ENCODE data around the gene MTCL1. TPM values are rescaled to one million over a fixed set of nuclear protein-coding genes. Genes with fewer than 3 reads are reported as not detected.

Gene MTCL1
- total RNA-seq, 2 donors from 2014 or later, result 4.3 to 4.7 TPM

- intact Hi-C loops (cut with DNase I), result no loop called here
- ATAC-seq (no peak), DNase-seq (peak; percentile 52)
These were observed 1.6 kb downstream of the MTCL1 start for GRCh38 chr18:8706791-8707555.

DNA sequence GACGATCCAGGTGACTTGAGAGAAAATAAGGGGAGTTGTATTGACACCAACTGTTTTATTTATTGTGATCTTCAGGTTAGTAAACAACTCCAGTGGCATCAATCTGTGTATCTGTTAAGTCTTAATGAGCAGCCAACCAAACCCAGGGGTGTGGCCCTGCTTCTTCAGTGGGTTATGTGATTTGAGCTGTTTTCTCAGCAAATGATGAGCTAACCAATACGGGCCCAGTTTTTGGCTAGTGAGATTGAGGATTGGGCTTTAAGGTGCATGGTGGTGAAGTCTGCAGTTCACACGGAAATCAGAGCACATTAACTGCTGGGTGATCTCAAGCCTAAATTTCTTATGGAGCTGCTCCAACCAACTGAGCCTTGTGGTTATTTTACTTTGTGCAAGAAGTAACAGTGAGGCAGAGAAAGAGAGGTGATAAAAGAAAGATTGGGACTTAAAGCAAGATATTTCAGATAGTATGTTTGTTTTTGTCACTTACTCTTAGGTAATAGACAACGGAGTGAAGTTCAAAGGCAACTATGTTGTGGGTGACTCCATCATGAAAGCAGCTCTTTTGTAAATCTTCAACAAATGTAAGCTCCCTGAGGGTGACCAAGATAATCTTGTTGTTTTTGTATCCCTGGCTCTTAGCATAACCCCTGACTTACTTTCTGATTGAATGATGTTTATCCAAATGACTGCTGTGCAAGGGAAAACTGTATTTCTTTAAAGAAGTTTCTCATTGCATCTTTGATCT is 2.4 kb downstream of the MTCL1 start:
- intact Hi-C loops (cut with DNase I), result no loop called here
- ATAC-seq (no peak), DNase-seq (no peak)

DNA sequence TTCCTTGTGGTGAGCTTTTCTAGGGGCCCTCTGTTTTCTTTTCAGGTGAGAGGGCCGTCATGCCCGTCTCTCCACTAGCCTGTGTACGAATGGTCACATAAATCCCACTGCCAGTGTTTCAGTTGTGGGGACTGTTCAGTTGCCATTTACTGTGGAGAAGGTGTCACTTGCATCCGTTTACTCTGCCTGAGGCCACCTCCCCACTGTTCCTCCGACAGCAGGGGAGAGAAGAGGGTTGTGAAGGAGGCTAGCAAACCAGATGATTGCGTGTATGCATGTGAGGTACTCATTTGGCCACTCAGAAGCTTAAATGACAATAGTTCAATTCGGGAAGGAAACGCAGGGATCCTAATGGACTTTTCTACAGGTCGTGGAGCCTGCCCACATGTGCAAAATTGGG is 3.3 kb downstream of the MTCL1 start:
- ATAC-seq, result no peak
- no peak for DNase-seq
- intact Hi-C loops (cut with DNase I), result no loop called here

DNA sequence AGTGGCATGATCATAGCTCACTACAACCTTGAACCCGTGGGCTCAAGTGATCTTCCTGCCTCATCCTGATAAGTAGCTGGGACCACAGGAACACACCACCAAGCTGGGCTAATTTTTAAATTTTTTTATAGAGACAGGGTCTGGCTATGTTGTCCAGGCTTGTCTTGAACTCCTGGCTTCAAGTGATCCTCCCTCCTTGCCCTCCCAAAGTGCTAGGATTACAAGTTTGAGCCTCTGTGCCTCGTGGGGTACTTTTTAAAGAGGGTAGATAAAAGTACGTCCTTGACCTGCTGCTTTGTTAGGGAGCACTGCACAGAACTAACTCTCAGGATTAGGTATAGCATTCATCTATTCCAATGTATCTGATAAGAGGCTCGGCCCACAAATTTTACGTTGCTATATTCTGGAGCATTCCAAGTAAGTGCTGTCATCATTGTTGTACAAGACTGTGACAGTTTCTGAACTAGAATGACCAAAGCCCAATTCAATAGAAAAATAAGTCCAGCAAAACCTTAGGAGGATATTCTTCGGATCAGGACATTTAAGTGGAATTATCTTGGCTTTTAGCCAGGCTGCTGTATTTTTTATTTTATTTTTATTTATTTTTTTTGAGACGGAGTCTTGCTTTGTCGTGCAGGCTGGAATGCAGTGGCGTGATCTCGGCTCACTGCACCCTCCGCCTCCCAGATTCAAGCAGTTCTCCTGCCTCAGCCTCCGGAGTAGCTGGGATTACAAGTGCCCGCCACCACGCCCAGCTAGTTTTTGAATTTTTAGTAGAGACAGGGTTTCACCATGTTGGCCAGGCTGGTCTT is 4.1 kb downstream of the MTCL1 start:
- DNase-seq (no peak), ATAC-seq (no peak)
- intact Hi-C loops (cut with DNase I), result no loop called here

GRCh38 chr18:8711736-8712135 is 6.4 kb downstream of the MTCL1 start:
- intact Hi-C loops (cut with DNase I), result no loop called here
- no peak for ATAC-seq
- no peak for DNase-seq

DNA sequence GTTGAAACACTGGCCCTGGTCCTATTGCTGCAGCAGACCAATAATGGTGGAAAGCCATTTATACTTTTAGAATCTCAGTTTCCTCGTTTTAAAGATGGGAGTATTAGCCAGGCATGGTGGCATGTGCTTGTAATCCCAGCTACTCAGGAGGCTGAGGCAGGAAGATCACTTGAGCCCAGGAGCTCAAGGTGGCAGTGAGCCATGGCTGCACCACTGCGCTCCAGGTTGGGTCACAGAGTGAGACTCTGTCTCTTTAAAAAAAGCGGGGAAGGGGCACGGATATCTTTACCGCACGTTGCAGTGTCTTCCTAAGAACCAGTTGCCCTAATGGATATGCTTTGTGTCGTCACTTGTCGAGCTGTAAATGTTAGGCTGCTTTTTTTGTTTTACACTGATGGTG is 8.3 kb downstream of the MTCL1 start:
- no peak for ATAC-seq
- intact Hi-C loops (cut with DNase I), result no loop called here
- DNase-seq, result no peak

DNA sequence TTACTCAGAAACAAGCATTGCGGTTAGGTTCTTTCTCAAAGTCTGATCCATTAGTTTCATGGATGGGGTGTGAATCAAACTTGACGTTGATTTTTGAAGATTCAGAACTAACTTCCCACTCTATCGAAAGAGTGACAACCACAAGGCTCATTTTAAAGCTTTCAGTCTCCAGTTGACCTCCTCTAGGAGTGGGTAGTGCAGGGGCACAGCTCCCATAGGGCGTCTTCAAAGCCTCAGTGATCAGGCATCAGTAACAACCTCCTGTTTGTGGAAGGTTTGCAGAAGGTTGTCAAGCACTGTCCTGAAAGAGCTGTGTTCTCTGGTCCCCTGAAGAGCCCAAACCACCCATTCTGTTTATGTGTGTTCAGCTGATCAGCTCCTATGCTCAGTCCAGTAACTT is 10.2 kb downstream of the MTCL1 start:
- no peak for ATAC-seq
- no peak for DNase-seq
- intact Hi-C loops (cut with DNase I), result no loop called here

DNA sequence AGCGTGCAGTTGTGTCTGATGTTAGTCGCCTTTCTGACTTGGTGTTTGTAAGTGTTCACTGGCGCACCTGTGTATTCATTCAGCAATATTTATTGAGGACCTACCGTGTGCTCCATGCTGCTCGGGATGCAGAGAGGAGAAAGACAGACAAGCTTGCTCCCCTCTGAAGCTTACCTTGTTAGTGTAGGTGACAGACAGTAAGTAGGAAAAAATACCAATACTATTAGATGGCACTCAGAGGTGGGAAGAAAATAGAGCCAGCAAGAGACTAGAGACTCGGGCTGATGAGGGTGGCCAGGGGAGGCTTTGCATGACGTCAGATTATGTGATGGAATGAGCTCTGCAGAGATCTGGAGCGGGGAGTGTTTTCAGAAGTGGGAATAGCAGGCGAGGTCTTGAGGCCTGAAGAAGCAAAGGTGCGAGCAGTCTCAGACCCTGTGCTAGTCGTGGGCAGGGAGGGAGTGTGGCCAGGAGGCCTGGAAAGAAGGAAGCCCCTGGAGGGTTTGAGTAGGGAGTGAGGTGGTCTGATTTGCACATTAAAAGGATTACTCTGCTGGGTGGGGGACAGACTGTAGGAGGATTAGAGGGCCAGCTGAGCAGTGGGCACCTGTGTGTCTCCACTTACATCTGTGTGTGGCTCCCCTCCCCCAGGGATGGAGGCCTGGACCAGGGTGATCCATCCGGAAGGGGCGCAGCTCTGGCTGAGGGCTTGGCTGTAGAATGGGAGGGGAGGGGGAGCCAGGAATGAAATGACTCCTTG is 11.8 kb downstream of the MTCL1 start:
- ATAC-seq (no peak), DNase-seq (no peak)
- intact Hi-C loops (cut with DNase I), result no loop called here

- intact Hi-C loops (cut with DNase I), result no loop called here
- ATAC-seq, result no peak
- DNase-seq, result no peak
These were observed 13.1 kb downstream of the MTCL1 start for GRCh38 chr18:8718401-8718913.

- intact Hi-C loops (cut with DNase I), result no loop called here
- no peak for DNase-seq
- no peak for ATAC-seq
These were observed 13.8 kb downstream of the MTCL1 start for GRCh38 chr18:8719192-8719591.

DNA sequence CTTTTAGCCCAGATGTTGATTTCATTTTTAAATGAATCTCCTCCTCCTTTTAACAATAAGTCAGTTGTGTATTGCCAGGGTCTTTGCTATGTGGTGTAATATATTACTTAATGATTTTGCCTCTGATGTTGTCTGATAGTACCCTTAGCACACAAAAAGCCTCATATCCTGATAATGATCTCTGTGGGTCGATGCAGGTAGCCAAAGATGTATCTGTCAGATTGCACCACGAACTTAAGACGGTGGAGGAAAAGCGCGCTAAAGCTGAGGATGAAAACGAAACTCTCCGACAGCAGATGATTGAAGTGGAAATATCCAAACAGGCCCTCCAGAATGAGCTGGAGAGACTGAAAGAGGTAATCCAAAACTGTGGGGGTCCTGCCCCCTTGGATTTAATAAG is 14.8 kb downstream of the MTCL1 start:
- no peak for DNase-seq
- intact Hi-C loops (cut with DNase I), result no loop called here
- no peak for ATAC-seq

GRCh38 chr18:8721094-8721669 is 15.8 kb downstream of the MTCL1 start:
- no peak for ATAC-seq
- DNase-seq, result no peak
- intact Hi-C loops (cut with DNase I), result no loop called here

DNA sequence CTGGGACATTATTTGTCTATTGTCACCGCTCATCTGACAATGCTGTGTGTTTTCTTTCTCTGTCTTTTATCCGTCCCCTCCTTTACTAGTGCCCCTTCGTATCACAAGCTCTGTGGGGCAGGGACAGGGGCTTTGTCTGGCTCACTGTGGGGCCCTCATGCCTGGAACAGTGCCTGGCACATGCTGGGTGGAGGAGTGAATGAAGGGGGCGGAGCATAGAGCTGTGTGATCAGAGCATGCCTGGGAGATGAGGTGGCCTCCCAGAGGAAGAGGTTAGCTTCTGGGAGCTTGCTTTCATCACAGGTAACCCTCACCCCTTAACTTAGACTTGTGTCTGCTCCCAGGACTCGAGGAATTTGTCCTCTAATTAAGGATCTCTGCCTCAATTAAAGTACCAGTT is 16.4 kb downstream of the MTCL1 start:
- intact Hi-C loops (cut with DNase I), result no loop called here
- no peak for DNase-seq
- ATAC-seq, result peak in 1 of 2 donors; percentile 37

GRCh38 chr18:8722946-8723820 is 17.8 kb downstream of the MTCL1 start:
- no peak for ATAC-seq

DNA sequence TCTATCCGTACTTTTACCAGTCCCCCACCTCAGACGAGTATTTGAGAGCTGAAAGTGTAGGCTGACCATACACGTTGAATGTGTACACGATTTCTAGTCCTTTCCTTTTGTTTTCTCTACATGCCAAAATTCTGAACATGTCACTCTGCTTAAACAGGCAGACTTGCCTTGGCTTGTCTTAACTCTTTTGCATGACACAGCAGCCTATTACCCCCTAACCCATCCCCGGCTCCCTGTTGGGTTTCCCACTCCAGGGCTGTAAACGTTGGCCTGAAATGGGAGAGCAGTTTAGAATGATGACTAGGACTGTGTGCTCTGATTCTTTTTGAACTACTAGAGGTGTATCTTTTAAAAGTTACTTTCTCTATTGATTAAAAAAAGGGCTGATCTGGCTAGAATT is 19.1 kb downstream of the MTCL1 start:
- no peak for DNase-seq
- no peak for ATAC-seq
- intact Hi-C loops (cut with DNase I), result no loop called here

More at GRCh38 chr18:8722946-8723820, 17.8 kb downstream of the MTCL1 start:
- intact Hi-C loops (cut with DNase I), result no loop called here
- DNase-seq, result no peak

- DNase-seq (no peak), ATAC-seq (no peak)
- intact Hi-C loops (cut with DNase I), result no loop called here
These were observed 20.9 kb downstream of the MTCL1 start for GRCh38 chr18:8726281-8726680.

GRCh38 chr18:8726963-8727705 is 21.8 kb downstream of the MTCL1 start:
- DNase-seq (no peak), ATAC-seq (no peak)

More at GRCh38 chr18:8726963-8727705, 21.8 kb downstream of the MTCL1 start:
- intact Hi-C loops (cut with DNase I), result no loop called here

Data from left cardiac atrium (tissue), 4 donors.